Adrenal gland (tissue), 12 donors: ENCODE measurements around the gene EIF2AK3. TPM values are rescaled to one million over a fixed set of nuclear protein-coding genes. Genes with fewer than 3 reads are reported as not detected.
A peak's percentile ranks its signal among the peaks of the same experiment; 100 is the strongest.
"Not testable (repeated sequence)": the region's sequence is repeated elsewhere in the genome, so short reads cannot be mapped to it uniquely, and the experiment has no call there.

Experiments
- DNase-seq, 7 donors: peaks; one replicate each; pipeline ENCODE4 v3.0.0-alpha.2; 2019 to 2020
- H3K27ac ChIP-seq, 5 donors: fragments of 200-600 bp; sonication (generic) in 4 of 5; 1 replicate in 3 of 5; 2 replicates in 2 of 5; pipeline versions ENCODE4 v1.5.1 to v1.8.0; 2016 to 2020; ENCODE audit warnings: mild to moderate bottlenecking in 1 of 5
- H3K27me3 ChIP-seq: fragments of 200-600 bp; 2 replicates; pipeline ENCODE4 v1.8.0; 2021
- H3K36me3 ChIP-seq, 2 donors: fragments of 200-600 bp; replicated peaks in 1 of 2; 1 replicate in 1 of 2; 2 replicates in 1 of 2; pipeline versions ENCODE4 v1.5.1 to v1.8.0; 2018 to 2022
- H3K4me1 ChIP-seq, 2 donors: fragments of 200-600 bp; replicated peaks in 1 of 2; 1 replicate in 1 of 2; 2 replicates in 1 of 2; pipeline versions ENCODE4 v1.5.1 to v1.8.0; 2018 to 2021
- H3K4me3 ChIP-seq, 4 donors: fragments of 200-600 bp; sonication (generic) in 3 of 4; one replicate each; pipeline ENCODE4 v1.5.1; 2016 to 2018
- H3K9me3 ChIP-seq, 3 donors: fragments of 200-600 bp; sonication (generic) in 1 of 3; replicated peaks in 1 of 3; 1 replicate in 2 of 3; 2 replicates in 1 of 3; pipeline versions ENCODE4 v1.5.1 to v1.8.0; 2016 to 2021
- CTCF ChIP-seq, 6 experiments: fragments of 450-650 bp in 4 of 6; fragments of 200-600 bp in 2 of 6; sonication (generic) in 1 of 6; IDR thresholded peaks; 1 replicate in 5 of 6; 2 replicates in 1 of 6; pipeline versions ENCODE4 v1.5.1 to v1.8.0; 2016 to 2021; ENCODE audit warnings: antibody characterized with exemption in 6 of 6, mild to moderate bottlenecking in 2 of 6, moderate library complexity in 1 of 6
- POLR2A ChIP-seq, 2 donors: fragments of 450-650 bp; IDR thresholded peaks; one replicate each; pipeline ENCODE4 v1.6.1; 2017; ENCODE audit warnings: antibody characterized with exemption in 2 of 2, mild to moderate bottlenecking in 2 of 2, moderate library complexity in 1 of 2
- WGBS, 4 donors: extraction: QIAGEN DNeasy Blood & Tissue Kit in 2 of 4; methylation state at CpG; one replicate each; pipeline versions ENCODE4 v1.1.5 to v1.1.7; 2013 to 2017; 5-methylcytosine and 5-hydroxymethylcytosine counted together
- intact Hi-C, 2 donors: fragments of 100-400 bp; cut with DNase I; formaldehyde crosslinking; loops; one replicate each; pipeline versions ENCODE4 v1.14.1 to v1.15.0; 2022 to 2023
- polyA plus RNA-seq, 3 donors: library from polyadenylated mRNA; stranded (reverse); fragments of 200-250 nt in 2 of 3; fragments of 350-450 nt in 1 of 3; fragmentation: Illumina TruSeq in 1 of 3; extraction: RNeasy Lipid Tissue Mini Kit (QIAGEN cat#74804) in 1 of 3; gene quantifications; one replicate each; pipeline ENCODE4 v1.2.3, GENCODE V29; 2013 to 2014
- total RNA-seq, 9 donors: library from RNA; depleted of rRNA in 4 of 9; stranded (reverse); fragments of >200 nt in 4 of 9; fragments of 120-200 nt in 1 of 9; fragmentation: NEBNext Ultra II Directional in 1 of 9; extraction: Animal tissue kit (Norgen Biotek cat#: 25700) in 1 of 9; gene quantifications; one replicate each; pipeline versions ENCODE4 v1.1.0 to v1.2.4, GENCODE V29; 2013 to 2023
- donor health status: healthy with polysubstance abuse.
- donor health status: Bipolar disorder and iron deficiency.
- donor health status: DM: yes; HTN: yes; CAD: no.
- donor health status: DM: no; HTN: no; CAD: no.
- donor health status: DM: no; HTN: no; CAD: no.
- donor health status: DM: yes; HTN: yes; CAD: no.

Gene EIF2AK3
- total and polyA plus RNA-seq, 12 donors, result 3.6 to 89.6 (median 21.3) TPM

GRCh38 chr2:88657131-88657530 lies 29.9 kb upstream of the EIF2AK3 start:
- Histone ChIP-seq H3K4me1 (peaks cover 11 to 20% of the 10 kb centered on the region in 2 donors), H3K27ac (peak overlapping the region in 1 of 5 donors; percentile 53), H3K27me3 (no peaks in the 10 kb centered on the region), H3K36me3 (no peaks in the 10 kb centered on the region), H3K4me3 (no peak overlapping the region), H3K9me3 (no peaks in the 10 kb centered on the region)
- TF ChIP-seq POLR2A (IDR thresholded peaks at IDR 0.05) (no peak), CTCF (IDR thresholded peaks at IDR 0.05) (no peak)
- intact Hi-C loops, result no loop called here
- no peak for DNase-seq
- 93 to 97% (median 95%) methylated on average over 2 of the region's 2 CpGs for WGBS, 4 donors

- Histone ChIP-seq H3K4me1 (peaks cover 11 to 20% of the 10 kb centered on the region in 2 donors), H3K27ac (peak overlapping the region in 1 of 5 donors; percentile 59), H3K4me3 (no peak overlapping the region), H3K27me3 (no peaks in the 10 kb centered on the region), H3K36me3 (no peaks in the 10 kb centered on the region), H3K9me3 (no peaks in the 10 kb centered on the region)
- WGBS, 4 donors, result 75 to 94% (median 82%) methylated on average over 3 of the region's 3 CpGs
- no peak for TF ChIP-seq POLR2A (IDR thresholded peaks at IDR 0.05)
- TF ChIP-seq CTCF (IDR thresholded peaks at IDR 0.05), result no peak
- peak in 2 of 7 donors; percentile 19 to 28 for DNase-seq
- intact Hi-C loops, result no loop called here
These were observed 29.4 kb upstream of the EIF2AK3 start for GRCh38 chr2:88656690-88657089.

GRCh38 chr2:88654714-88655113 lies 27.4 kb upstream of the EIF2AK3 start:
- peaks cover 11 to 19% of the 10 kb centered on the region in 2 donors for H3K4me1 ChIP-seq
- WGBS, 4 donors, result 73 to 86% (median 78%) methylated on average over 2 of the region's 2 CpGs
- no peak for TF ChIP-seq POLR2A (IDR thresholded peaks at IDR 0.05)
- TF ChIP-seq CTCF (IDR thresholded peaks at IDR 0.05), result no peak
- H3K27ac ChIP-seq, result no peak overlapping the region
- intact Hi-C loops, result no loop called here
- H3K27me3 ChIP-seq, result no peaks in the 10 kb centered on the region
- no peak for DNase-seq
- no peak overlapping the region for H3K4me3 ChIP-seq
- H3K9me3 ChIP-seq, result no peaks in the 10 kb centered on the region
- no peaks in the 10 kb centered on the region for H3K36me3 ChIP-seq

GRCh38 chr2:88651646-88652045 lies 24.4 kb upstream of the EIF2AK3 start:
- no peak for TF ChIP-seq POLR2A (IDR thresholded peaks at IDR 0.05)
- TF ChIP-seq CTCF (IDR thresholded peaks at IDR 0.05), result no peak
- H3K4me3 ChIP-seq, result no peak overlapping the region
- H3K27ac ChIP-seq, result no peak overlapping the region
- no peaks in the 10 kb centered on the region for H3K36me3 ChIP-seq
- DNase-seq, result no peak
- WGBS, 4 donors, result 81 to 90% (median 88%) methylated on average over 1 of the region's 1 CpG
- intact Hi-C loops, result no loop called here
- no peaks in the 10 kb centered on the region for H3K4me1 ChIP-seq
- H3K9me3 ChIP-seq, result no peaks in the 10 kb centered on the region
- no peaks in the 10 kb centered on the region for H3K27me3 ChIP-seq

GRCh38 chr2:88645291-88645882 lies 18.1 kb upstream of the EIF2AK3 start:
- H3K9me3 ChIP-seq, H3K36me3 ChIP-seq, H3K4me1 ChIP-seq, H3K27me3 ChIP-seq, DNase-seq, H3K4me3 ChIP-seq, H3K27ac ChIP-seq, intact Hi-C loops: not testable (repeated sequence)
- 66 to 79% (median 72%) methylated on average over 2 of the region's 2 CpGs for WGBS, 4 donors
